Common myeloid progenitor, CD34-positive (primary cell): Measurements from ENCODE around the gene AUH.

Source experiments
- CTCF ChIA-PET: fragments of 350-600 bp; sonication (Branson Sonifier 250); formaldehyde crosslinking; loops from one replicate; lab custom pipeline; 2021; ENCODE audit warnings: antibody characterized with exemption; lab: Charles Lee
- POLR2A ChIA-PET: fragments of 350-600 bp; sonication (Branson Sonifier 250); formaldehyde crosslinking; loops from one replicate; lab custom pipeline; 2021; ENCODE audit warnings: antibody characterized with exemption; lab: Charles Lee
- DNase-seq, 3 donors: peaks; one replicate each; pipeline versions ENCODE4 v3.0.0 to v3.0.0-alpha.2; 2013
- H3K27ac ChIP-seq, 2 experiments: 1 replicate in 1 of 2; 2 replicates in 1 of 2; pipeline ENCODE4 v1.7.0; 2013; ENCODE audit warnings: inconsistent platforms in 2 of 2, low read length in 2 of 2, mild to moderate bottlenecking in 2 of 2, low read depth in 1 of 2, moderate library complexity in 1 of 2; ENCODE audit not compliant: severe bottlenecking in 2 of 2, insufficient read depth in 1 of 2, poor library complexity in 1 of 2
- H3K27me3 ChIP-seq, 5 experiments: replicated peaks in 2 of 5; 1 replicate in 3 of 5; 2 replicates in 2 of 5; pipeline versions ENCODE4 v1.6.1 to v1.7.0; 2013; ENCODE audit warnings: low read length in 4 of 5, mild to moderate bottlenecking in 2 of 5, moderate library complexity in 2 of 5, inconsistent platforms in 1 of 5; ENCODE audit not compliant: insufficient read depth in 5 of 5, control insufficient read depth in 4 of 5
- H3K36me3 ChIP-seq, 4 experiments: 1 replicate in 2 of 4; 2 replicates in 2 of 4; pipeline versions ENCODE4 v1.6.1 to v1.7.0; 2013; ENCODE audit warnings: low read length in 3 of 4, control low read depth in 1 of 4, mild to moderate bottlenecking in 1 of 4; ENCODE audit not compliant: control insufficient read depth in 4 of 4, insufficient read depth in 4 of 4
- H3K4me1 ChIP-seq, 4 experiments: 1 replicate in 3 of 4; 2 replicates in 1 of 4; pipeline versions ENCODE4 v1.6.1 to v1.7.1; 2013; ENCODE audit warnings: low read length in 3 of 4, mild to moderate bottlenecking in 3 of 4, control low read depth in 1 of 4, inconsistent platforms in 1 of 4, moderate library complexity in 1 of 4; ENCODE audit not compliant: control insufficient read depth in 4 of 4, insufficient read depth in 4 of 4; ENCODE audit errors: control extremely low read depth in 1 of 4
- H3K4me3 ChIP-seq, 7 experiments: 1 replicate in 4 of 7; 2 replicates in 3 of 7; pipeline versions ENCODE4 v1.5.1 to v1.7.0; 2013; ENCODE audit warnings: mild to moderate bottlenecking in 7 of 7, low read length in 6 of 7, moderate library complexity in 6 of 7, inconsistent platforms in 2 of 7, low read depth in 2 of 7, control low read depth in 1 of 7; ENCODE audit not compliant: insufficient read depth in 4 of 7, control insufficient read depth in 1 of 7; ENCODE audit errors: extremely low read depth in 1 of 7
- H3K9me3 ChIP-seq, 5 experiments: 1 replicate in 4 of 5; 2 replicates in 1 of 5; pipeline versions ENCODE4 v1.6.1 to v1.7.1; 2013; ENCODE audit warnings: low read length in 4 of 5, mild to moderate bottlenecking in 2 of 5, inconsistent platforms in 1 of 5, low read depth in 1 of 5, moderate library complexity in 1 of 5; ENCODE audit not compliant: control insufficient read depth in 4 of 5, insufficient read depth in 2 of 5; ENCODE audit errors: control extremely low read depth in 1 of 5
- whole genome bisulfite sequencing: methylation state at CpG from one replicate; pipeline ENCODE4 v1.1.5; 2013; ENCODE audit not compliant: insufficient coverage; 5-methylcytosine and 5-hydroxymethylcytosine counted together

Gene AUH

DNA sequence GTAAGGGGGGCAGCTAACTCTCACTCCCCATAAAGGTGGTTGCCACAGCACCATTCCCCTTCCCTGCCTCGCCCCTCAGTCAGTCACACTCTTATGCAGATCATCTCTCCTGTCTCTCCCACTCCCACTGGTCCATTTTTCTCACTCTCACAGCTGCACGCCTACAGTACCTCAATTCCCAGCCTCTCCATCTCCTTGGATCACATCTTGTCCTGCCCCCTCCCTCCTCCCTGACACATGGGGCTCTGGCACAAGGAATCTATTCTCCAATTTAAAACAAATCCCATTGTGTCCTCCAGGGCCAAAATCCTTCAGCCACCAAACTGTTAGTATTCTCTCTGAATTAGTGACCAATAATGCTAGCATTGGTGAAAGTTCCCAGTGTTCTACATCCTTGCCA lies 114.4 kb downstream of the AUH start:
- ChIA-PET CTCF (no interaction called here), POLR2A (no interaction called here)
- Histone ChIP-seq H3K4me3 (no peak overlapping the region), H3K9me3 (no peaks in the 10 kb centered on the region), H3K4me1 (no peaks in the 10 kb centered on the region), H3K36me3 (no peaks in the 10 kb centered on the region), H3K27ac (no peak overlapping the region), H3K27me3 (no peaks in the 10 kb centered on the region)
- 95% methylated on average over 2 of the region's 2 CpGs for WGBS
- DNase-seq: no peak

DNA sequence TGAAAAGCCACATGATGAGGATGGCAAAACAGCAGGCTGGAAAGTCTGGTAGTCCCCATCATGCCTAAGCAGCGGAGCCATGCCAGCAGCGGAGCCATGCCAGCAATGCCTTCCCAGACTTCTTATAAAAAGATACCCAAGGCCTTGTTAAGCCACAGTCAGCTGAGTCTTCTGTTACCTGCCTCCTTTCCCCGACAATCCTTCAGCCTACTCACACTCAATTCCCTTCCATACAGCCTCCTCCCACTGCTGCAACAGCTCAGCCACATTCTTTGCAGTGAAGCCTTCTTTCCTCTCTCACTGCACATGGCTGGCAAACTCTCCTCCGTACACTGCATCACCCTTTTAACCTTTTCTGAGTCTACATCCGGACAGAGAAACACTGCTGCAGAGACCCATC lies 114.9 kb downstream of the AUH start:
- 100% methylated on average over 3 of the region's 5 CpGs for WGBS
- no peak for DNase-seq
- Histone ChIP-seq H3K4me3 (no peak overlapping the region), H3K9me3 (no peaks in the 10 kb centered on the region), H3K4me1 (no peaks in the 10 kb centered on the region), H3K27ac (no peak overlapping the region), H3K27me3 (no peaks in the 10 kb centered on the region), H3K36me3 (no peaks in the 10 kb centered on the region)
- ChIA-PET POLR2A (no interaction called here), CTCF (interaction anchor here (1.7 kb wide), 1 partner anchor 10 kb away, joined by 5 read pairs; no protein-coding TSS in a partner anchor)

GRCh38 chr9:91245431-91246313 lies 116.0 kb downstream of the AUH start:
- 46% methylated on average over 4 of the region's 8 CpGs for WGBS
- H3K36me3 ChIP-seq: no peaks in the 10 kb centered on the region
- no peaks in the 10 kb centered on the region for H3K27me3 ChIP-seq
- DNase-seq: peak in 2 of 3 donors; percentile 22 to 27
- ChIA-PET POLR2A (no interaction called here), CTCF (interaction anchor here (1.0 to 1.7 kb wide), 3 partner anchors 8 to 181 kb away, joined by 3 to 5 read pairs (median 5); no protein-coding TSS in a partner anchor)
- no peak overlapping the region for H3K4me3 ChIP-seq
- no peak overlapping the region for H3K27ac ChIP-seq
- H3K9me3 ChIP-seq: no peaks in the 10 kb centered on the region
- no peaks in the 10 kb centered on the region for H3K4me1 ChIP-seq

- H3K9me3 ChIP-seq: no peaks in the 10 kb centered on the region
- H3K4me1 ChIP-seq: no peaks in the 10 kb centered on the region
- H3K27me3 ChIP-seq: no peaks in the 10 kb centered on the region
- no CpG with 5 or more reads among the region's 2 CpGs for WGBS
- ChIA-PET CTCF (interaction anchor here (0.8 kb wide), 1 partner anchor 11 kb away, joined by 3 read pairs; no protein-coding TSS in a partner anchor), POLR2A (no interaction called here)
- no peak for DNase-seq
- no peaks in the 10 kb centered on the region for H3K36me3 ChIP-seq
- no peak overlapping the region for H3K4me3 ChIP-seq
- H3K27ac ChIP-seq: no peak overlapping the region
These were observed 118.7 kb downstream of the AUH start for GRCh38 chr9:91243029-91243428.

GRCh38 chr9:91241909-91242308 lies 119.8 kb downstream of the AUH start:
- ChIA-PET POLR2A (no interaction called here), CTCF (no interaction called here)
- no peak overlapping the region for H3K27ac ChIP-seq
- no peaks in the 10 kb centered on the region for H3K36me3 ChIP-seq
- no peaks in the 10 kb centered on the region for H3K27me3 ChIP-seq
- H3K9me3 ChIP-seq: no peaks in the 10 kb centered on the region
- no peaks in the 10 kb centered on the region for H3K4me1 ChIP-seq
- no peak overlapping the region for H3K4me3 ChIP-seq
- DNase-seq: no peak
- 94% methylated on average over 3 of the region's 4 CpGs for WGBS

- no peak for DNase-seq
- H3K4me3 ChIP-seq: no peak overlapping the region
- WGBS: 80% methylated on average over 1 of the region's 3 CpGs
- H3K4me1 ChIP-seq: no peaks in the 10 kb centered on the region
- no peak overlapping the region for H3K27ac ChIP-seq
- H3K36me3 ChIP-seq: no peaks in the 10 kb centered on the region
- POLR2A ChIA-PET: no interaction called here
- H3K27me3 ChIP-seq: no peaks in the 10 kb centered on the region
- H3K9me3 ChIP-seq: no peaks in the 10 kb centered on the region
- CTCF ChIA-PET: no interaction called here
These were observed 121.0 kb downstream of the AUH start for GRCh38 chr9:91240596-91241165.
